ENCODE data around the gene CDKN2A.

The CDKN2A gene

DNA sequence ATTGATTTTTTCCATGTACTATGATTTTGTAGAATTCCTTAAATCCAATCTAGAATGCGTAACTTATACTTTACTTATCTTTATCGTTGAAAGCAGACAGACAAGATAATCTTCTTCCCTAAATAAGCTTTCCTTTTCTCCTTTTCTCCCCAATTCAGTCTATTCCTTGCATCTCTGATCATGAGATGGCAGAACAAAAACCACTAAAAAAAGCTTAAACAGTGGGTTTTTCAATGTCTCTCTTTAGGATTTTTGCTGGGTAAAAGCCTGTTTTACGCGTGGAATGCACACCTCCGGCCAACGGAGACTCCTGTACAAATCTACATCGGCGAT lies 14.2 kb upstream of the CDKN2A start:
- FAIRE-seq (no peak), DNase-seq (ENCODE audit: insufficient read length, low spot score) (no peak)

DNA sequence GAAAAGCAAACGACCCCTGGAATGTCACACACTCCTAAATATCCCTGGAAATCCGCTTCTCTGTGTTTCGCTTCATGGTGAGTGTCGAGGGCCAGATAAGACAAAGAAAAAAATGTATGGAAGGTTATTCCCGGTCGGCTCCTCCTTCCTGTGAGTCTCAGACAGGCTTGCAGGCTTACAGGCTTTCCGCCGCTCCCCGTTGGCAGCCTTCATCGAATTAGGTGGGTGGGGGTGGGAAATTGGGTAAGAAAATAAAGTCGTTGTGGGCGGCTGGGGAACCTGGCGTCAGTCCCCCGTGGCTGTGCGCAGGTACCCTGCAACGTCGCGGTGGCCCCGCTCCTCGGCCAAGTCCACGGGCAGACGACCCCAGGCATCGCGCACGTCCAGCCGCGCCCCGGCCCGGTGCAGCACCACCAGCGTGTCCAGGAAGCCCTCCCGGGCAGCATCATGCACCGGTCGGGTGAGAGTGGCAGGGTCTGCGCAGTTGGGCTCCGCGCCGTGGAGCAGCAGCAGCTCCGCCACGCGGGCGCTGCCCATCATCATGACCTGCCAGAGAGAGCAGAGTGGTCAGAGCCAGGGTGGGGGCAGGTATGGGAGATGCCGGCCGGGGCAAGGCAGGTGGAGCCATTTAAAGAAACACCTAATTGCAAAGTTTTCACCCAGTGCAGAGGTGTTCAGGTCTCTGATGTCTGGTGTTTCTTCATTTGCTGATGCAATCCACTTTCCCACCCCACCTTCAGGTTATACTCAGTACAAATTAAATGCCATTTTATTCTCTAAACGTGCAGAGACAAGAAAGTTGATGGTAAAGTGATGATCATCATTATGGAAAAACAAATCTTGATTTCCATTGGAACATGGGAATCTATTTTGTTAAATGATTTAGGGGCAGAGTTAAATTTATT lies 11.8 kb upstream of the CDKN2A start:
- DNase-seq (ENCODE audit: insufficient read length, low spot score) (no peak), FAIRE-seq (no peak)

DNA sequence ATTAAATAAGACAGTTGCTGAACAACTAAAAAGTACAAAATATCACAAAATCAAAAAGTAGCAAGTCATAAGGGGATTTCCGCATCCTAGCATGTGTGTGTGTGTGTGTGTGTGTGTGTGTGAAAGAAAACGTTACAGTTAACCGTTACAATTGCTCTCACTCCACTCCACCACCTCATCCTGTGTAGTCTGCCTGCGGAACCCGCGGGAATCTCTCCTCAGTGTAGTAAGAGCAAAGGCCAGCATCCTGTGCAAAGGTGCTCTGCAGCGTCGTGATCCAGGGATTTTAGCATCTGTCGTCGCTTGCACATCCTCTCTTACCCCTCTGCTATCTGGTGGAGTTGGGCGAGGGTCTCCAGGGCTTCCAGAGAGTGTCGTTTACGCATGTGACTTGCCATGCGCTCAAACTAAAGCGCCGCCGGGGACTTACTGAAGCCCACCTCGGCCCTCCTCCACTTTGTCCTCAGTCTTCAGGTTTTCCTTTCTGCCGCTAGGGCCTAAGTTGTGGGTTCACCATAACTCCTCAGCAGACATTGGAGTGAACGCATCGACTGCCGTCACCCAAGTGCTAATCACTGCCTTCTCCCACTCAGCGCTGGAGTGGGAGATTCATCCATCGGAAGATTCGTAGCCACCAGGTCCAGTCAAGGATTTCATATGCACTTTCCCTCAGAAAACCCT lies 11.0 kb upstream of the CDKN2A start:
- FAIRE-seq, result no peak
- DNase-seq (ENCODE audit: insufficient read length, low spot score), result no peak

DNA sequence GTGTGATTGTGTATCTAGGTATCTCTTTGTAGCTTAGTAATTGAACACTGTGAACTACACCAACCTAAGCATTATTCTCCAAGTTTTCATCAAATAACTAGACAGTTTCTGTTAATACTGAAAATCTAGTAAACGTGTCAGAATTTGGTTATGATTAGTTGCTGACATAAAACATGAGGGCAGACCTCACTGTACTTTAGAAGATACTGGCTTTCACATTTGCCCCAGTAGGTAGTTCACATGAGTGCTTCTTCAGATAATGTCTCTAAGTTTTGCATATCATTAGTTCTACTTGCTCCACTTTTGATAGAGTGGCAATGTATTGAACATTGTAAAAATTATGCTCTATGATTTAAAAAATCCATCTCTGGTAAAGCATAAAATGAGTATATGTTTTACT lies 7.8 kb upstream of the CDKN2A start:
- DNase-seq (ENCODE audit: insufficient read length, low spot score), result no peak
- no peak for FAIRE-seq

DNA sequence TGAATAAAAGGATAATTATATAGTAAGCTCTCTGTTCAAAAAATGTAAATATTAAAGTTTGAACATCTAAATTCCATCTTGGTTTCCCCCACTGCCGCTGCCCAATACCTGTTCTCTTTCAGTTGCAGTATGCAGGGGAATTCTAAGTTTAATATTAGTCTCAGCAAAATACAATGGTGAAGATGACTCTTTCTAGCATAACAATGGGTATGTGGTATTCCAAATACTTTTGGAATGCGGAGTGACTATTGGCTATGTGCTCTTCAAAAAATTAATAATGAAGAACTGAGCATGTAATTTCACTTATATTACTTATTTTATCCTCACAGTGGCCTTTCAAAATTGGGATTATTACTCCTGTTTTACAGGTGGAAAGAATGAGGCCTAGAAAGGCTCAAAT lies 3.8 kb upstream of the CDKN2A start:
- DNase-seq (ENCODE audit: insufficient read length, low spot score) (no peak), FAIRE-seq (no peak)

DNA sequence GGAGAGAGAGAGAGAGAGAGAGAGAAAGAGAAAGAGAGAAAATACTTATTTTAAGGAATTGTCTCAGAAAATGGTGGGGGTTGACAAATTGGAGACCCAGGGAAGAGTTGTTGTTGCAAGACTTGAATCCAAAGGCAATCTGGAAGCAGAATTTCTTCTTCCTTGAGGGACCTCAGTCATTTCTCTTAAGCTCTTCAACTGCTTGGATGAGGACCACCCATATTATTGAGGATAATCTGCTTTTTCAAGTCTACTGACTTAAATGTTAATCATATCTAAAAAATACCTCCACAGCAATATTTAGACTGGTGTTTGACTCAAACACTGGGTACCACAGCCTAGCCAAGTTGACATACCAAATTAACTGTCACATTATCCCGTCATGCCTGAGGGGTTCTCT lies 3.3 kb upstream of the CDKN2A start:
- no peak for DNase-seq (ENCODE audit: insufficient read length, low spot score)
- no peak for FAIRE-seq

DNA sequence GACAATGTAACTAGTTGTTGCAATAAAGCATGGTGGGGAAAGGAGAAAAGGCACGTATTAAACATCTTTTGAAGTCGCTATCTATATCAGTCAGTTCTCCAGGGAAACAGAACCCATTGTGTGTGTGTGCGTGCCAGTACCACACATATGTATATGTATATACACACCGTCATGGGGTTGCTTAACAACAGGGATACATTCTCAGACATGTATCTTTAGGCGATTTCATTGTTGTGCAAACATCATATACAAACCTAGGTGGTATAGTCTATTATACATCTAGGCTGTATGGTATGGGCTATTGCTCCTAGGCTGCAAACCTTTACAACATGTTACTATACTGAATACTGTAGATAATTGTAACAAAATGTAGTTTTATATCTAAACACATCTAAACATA lies 2.7 kb upstream of the CDKN2A start:
- DNase-seq (ENCODE audit: insufficient read length, low spot score) (no peak), FAIRE-seq (no peak)

DNA sequence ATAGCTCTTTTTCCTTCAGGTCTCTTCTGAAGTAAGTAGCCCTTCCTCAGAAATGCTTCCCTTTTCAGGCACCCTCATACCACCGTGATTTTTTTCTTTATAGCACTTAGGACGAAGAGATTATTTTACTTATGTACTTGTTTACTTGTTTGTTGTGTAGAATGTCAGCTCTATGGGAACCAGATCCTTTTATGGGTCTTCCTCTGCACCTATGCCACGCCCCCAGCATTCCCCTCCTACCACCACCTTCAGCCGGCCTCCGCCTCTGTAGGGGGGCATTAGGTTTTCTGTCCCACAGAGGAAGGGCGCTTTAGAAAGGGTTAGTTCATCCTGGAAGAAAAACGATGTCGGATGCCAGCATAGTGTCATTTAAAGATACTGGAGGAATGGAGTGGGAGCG lies 2.2 kb upstream of the CDKN2A start:
- FAIRE-seq, result no peak
- no peak for DNase-seq (ENCODE audit: insufficient read length, low spot score)

DNA sequence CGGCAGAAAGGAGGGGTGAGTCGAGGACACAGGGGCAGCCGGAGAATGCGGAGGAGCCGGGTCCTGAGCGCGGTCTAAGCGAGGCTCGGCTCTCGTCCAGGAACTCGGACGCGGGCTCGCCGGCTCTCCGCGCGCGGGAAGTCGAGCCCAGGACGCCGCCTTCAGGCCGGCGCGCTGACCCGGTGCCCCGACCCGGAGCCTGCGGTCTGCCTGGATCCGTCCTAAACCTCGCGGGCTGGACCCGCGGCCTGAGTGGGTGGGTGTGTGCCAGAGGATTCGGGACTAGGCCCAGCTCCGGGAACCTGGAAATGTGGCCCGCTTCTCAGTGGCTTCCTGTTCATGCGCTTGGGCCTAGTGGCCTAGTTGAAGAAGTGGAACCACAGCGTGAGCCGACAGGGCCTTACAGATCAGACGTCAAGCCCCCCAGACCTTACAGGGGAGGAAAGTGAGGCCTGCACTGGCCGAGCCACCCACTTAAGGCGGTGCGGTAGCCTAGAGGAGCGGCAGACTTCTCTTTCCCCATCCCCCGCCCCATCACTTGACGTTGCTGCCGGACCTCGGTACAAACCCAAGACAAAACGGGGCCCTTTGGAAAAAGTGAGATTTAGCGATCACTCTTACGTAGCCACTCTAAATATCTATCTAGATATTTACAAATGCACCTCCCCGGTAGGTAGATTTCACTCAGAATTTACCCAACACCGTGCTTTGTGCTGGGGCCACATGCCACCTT lies 1.6 kb upstream of the CDKN2A start:
- no peak for DNase-seq (ENCODE audit: insufficient read length, low spot score)
- FAIRE-seq, result no peak

DNA sequence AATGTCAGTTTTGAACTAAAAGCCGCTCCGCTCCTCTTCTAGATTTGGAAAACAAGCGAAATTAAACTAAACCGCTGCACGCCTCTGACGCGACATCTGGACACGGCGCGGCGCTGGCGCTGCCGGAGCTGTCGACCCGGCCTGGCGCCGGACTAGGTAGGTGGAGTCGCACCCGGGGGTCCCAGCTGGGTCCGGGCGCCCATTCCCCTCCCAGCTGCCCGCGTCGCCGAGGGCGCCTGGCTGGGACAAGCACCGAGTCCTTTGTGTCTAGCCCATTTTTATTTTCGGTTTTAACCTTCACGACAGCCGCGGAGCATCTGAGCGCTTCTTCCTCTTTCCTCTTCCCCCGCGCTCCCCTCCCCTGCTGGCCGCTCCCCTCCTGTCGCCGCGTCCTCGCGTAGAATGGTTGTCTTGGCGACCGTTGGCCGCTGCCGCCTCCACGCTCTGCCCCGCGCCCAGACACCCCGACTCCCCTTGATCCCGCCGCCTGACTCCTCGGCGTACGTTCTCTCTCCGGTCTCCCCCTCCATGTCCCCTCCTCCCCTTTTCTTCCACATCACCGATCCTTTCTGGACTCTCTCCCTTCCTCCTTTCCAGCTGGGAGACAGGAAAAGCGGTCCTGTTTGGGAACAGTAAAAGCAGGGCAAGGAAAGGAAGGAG lies 944 bp upstream of the CDKN2A start:
- FAIRE-seq, result peak; percentile 52
- no peak for DNase-seq (ENCODE audit: insufficient read length, low spot score)

DNA sequence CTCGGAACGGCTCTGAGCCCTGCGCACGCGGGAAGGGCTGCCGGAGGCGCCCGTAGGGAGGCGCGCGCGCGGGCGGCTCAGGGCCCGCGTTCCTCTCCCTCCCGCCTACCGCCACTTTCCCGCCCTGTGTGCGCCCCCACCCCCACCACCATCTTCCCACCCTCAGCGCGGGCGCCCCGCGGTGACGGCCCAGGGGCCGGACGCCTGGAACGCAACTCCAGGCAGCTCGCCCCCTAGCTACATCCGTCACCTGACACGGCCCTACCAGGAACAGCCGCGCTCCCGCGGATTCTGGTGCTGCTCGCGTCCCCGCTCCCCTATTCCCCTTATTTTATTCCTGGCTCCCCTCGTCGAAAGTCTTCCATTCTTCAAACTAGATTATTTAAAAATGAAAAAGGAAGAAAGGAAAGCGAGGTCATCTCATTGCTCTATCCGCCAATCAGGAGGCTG lies 389 bp upstream of the CDKN2A start, which contains the start of gene CDKN2B-AS1:
Gene CDKN2B-AS1 (plus strand): TSS at position 236 of the 450 bp plus-strand sequence.
- FAIRE-seq, result peak; percentile 20
- DNase-seq (ENCODE audit: insufficient read length, low spot score), result peak; percentile 51

DNA sequence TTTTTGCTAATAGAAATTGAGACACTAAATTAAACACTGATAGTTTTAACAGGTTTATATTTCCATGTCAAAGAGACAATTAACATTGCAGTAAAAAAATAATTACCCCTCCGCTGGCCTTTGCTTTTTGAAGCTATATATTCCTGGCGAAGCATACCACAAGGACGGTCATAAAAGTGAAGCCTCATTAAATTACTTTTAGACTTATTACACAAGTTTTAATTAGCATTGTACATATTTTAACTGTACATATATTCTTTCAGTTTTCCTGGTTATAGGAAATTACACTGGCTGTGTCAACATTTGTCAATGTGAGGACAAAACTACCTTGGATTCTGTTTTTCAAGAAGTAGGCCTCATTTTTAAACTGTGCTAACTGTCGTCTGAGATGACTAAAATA lies 1.2 kb downstream of the CDKN2A start:
- FAIRE-seq (no peak), DNase-seq (ENCODE audit: insufficient read length, low spot score) (no peak)

DNA sequence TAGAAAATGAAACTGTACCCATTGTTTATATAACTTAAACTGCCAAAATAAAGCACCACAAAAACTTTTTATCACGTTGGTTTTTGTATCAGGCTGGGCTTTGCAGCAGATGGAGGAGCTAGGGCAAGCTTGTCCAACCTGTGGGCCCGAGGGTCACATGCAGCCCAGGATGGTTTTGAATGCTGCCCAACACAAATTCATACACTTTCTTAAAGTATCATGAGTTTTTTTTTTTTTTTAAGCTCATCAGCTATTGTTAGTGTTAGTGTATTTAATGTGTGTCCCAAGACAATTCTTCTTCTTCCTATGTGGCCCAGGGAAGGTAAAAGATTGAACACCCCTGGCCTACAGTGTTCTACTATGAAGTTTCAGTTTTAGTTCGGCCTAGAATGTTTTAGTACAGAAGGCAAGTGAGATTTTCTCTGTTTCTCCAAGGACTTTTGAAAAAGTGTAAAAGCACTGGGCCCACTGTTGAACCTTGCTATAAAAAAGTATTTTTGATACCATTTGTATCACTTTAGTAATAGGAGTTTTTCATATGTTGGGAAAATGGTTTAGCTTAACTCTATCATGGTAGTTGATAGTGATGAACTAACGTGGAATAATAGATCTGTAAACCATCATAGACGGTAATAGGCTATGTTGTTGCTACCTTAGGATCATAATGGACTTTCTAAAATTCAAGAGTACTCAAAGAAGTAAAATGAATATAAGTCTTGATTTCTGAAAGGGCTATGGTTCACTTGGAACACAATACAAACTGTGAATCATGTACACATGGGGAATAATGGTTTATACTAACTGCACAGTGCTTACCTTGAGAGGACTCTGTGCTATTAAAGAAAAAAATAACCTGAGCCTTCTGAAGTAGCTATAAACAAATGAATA lies 2.9 kb downstream of the CDKN2A start:
- FAIRE-seq (no peak), DNase-seq (ENCODE audit: insufficient read length, low spot score) (no peak)

DNA sequence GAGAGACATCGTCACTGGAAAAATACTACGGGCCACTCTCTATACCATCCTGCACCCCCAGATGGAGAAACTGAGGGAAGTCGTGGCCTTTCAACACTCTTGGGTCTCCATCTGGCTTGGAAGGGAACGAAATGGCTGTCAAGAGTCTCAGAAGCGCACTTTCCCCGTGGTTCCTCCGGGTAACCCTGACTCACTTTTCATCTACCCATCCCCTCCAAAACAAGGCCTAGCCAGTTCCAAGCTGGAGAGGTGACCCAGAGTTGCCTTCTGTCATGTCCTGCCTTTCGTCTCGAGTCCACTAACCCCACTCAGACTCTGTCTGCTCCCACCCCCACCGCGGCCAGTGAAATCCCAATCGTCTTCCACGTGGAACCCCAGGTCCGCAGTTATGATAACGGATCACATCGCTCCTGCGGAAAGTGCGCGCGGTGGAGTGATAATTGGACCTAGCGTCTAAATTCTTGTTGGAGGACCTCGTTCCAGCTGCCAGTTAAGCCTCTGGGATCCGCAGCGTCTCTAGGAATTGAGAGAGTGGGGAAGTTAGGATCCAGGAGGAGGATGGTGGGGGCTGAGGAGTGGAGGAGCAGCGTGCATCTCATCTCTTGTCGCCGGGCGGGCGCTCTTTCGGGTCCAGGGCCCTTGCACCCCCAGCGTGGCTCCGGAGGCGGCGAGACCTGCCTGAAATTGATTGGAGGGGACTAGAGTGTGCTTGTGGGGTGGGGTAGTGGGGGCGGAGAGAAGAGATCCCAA lies 4.6 kb downstream of the CDKN2A start:
- DNase-seq (ENCODE audit: insufficient read length, low spot score), result no peak
- FAIRE-seq, result no peak

DNA sequence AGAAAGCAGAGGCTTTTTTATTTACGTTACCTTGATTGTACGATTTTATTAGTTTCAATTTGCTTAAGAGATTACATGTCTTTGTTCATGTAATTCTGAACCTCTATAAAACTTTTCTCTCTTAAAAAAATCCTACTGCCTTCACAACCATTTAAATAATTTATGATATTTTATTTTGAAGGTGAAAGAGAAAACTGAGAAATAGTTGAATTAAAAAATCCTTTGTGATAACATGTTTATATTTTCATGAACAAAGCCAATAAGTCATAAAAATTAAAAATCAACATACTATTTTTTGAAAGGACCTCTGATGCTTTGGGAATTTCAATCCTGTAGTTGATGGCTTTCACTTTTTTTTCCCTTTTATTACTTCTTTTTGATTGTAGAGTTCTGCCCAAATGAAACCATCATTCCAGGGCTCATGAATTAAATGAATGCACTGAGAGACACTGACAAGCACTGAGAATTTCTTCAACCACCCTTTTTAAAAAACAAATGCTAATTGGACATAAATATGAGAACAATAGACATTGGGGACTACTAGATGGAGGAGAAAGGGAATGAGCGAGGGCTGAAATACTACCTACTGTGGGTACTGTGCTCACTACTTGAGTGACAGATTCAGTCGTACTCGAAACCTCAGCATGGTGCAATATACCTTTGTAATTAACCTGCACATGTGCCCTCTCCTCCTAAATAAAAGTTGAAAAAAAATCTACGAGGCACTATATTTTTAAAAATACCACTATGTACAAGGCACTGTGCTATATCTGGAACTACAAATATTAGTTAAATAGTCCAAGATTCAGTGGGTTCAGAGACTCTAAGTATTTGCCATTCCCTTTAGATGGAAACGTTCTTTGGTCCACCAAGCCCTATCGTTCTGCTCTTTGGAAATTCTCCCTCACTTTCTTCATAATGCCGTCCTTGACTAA lies 5.9 kb downstream of the CDKN2A start:
- no peak for FAIRE-seq

DNA sequence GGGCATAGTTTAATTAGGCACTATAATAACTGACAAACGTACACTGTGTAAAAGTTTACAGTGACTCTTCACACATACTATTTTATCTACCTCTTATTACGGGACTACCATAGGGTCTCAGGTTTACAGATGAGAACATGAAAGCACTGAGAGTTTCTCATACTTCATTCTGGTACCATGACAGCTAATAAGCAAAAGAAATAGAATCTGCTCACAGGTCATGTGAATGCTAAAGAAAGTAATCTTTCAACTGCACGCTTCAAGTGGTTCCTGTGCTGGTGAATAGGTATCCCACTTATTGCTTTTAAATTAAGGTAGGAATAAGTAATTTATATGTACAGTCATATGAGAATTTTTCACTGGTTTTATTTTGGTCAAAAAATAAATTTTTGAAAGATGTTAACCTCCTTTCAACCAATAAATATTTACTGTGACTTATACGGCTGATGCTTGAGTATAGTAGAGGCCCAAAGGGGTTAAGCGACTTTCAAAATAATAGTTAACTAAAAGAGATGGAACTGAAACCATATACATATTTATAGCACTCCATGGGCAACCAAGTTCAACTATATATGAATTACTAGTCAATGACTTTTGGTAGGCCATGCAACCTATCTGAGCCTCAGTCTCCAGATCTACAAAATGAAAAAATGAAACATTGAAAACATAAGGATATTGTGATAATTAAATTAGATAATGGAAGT lies 8.1 kb downstream of the CDKN2A start:
- FAIRE-seq (no peak), DNase-seq (ENCODE audit: insufficient read length, low spot score) (no peak)

More for the DNA sequence above, 5.9 kb downstream of the CDKN2A start:
- no peak for DNase-seq (ENCODE audit: insufficient read length, low spot score)

DNA sequence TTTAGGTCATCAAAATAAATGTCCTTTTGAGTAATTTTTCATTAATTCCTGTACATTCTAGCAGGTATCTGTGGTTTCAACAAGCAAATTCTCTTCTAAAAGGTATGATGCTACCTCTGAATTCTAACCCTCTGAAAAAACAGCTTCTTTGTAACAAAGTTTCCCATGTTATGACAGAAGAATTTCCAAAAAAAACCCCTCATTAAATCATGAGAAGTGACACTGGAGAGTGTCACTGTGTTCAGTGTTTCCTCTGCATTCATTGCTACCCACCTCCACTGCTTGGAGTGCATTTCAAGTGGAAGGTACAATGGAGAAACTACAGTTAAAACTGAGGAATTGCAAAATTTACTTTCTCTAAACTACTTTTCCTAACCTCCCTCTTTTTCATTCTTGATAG lies 10.1 kb downstream of the CDKN2A start:
- FAIRE-seq, result no peak

DNA sequence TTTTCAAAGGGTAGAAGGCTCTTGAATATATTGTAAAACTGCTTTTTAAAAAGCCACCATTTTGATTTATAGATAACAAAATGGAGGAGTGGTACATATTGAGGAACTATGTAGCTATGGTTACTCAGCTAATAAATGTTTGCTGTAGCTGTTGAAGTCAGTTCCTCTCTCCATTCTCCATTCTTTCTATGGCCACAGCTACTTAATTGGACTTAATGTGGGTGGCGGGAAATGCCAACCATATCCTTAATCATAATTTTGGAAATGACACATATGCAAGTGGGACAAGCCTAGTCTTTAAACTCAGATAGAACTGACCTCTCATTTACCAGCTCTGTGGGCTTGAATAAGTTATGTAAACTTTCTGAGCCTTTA lies 10.6 kb downstream of the CDKN2A start:
- DNase-seq (ENCODE audit: insufficient read length, low spot score) (no peak), FAIRE-seq (no peak)

More for the DNA sequence above, 10.1 kb downstream of the CDKN2A start:
- no peak for DNase-seq (ENCODE audit: insufficient read length, low spot score)

All from HTR-8/SVneo (cell line).